ENCODE data around the gene UBP1. TPM values are rescaled to one million over a fixed set of nuclear protein-coding genes. Genes with fewer than 3 reads are reported as not detected.
"Not testable (repeated sequence)": the region's sequence is repeated elsewhere in the genome, so short reads cannot be mapped to it uniquely, and the experiment has no call there.

UBP1 gene
- total RNA-seq, 2 experiments from 2014 or later, result 42.8 to 44.0 TPM

DNA sequence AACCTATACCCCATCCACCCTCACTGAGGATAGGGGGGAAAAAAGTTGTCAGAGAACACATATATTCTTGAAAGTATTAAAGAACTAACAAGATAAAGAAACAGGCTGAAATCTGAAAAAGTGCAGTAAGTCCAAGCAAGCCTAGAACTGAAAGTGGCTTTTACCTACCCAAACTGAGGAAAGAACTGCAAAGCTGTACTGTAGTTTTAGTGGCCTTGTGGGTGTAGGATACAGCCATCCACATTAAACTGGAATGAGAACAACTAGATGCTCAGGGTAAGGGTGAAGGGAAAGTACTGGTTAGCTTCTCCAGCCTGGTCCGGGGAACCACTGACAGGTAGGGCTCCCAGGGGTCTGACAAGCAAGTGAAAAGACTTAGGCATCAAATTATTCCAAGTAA, 10.1 kb downstream of the UBP1 start:
- Mint-ChIP-seq H3K9me3 (no peaks in the 10 kb centered on the region), H3K36me3 (ENCODE audit: low read depth) (peaks cover 2% of the 10 kb centered on the region), H3K27me3 (ENCODE audit: low read depth) (no peaks in the 10 kb centered on the region), H3K4me3 (no peak overlapping the region), H3K4me1 (ENCODE audit: low read depth) (peaks cover 77% of the 10 kb centered on the region), H3K27ac (peak overlapping the region; percentile 46)
- intact Hi-C loops (cut with micrococcal nuclease), result no loop called here
- CTCF ChIA-PET, result interaction anchor here (1.2 to 2.3 kb wide), 2 partner anchors 15 to 57 kb away, joined by 3 to 9 read pairs; no protein-coding TSS in a partner anchor
- no peak for DNase-seq

- DNase-seq; H3K4me3 Mint-ChIP-seq; H3K36me3 Mint-ChIP-seq (ENCODE audit: low read depth); H3K27me3 Mint-ChIP-seq (ENCODE audit: low read depth); H3K9me3 Mint-ChIP-seq: not testable (repeated sequence)
- H3K27ac Mint-ChIP-seq, result peak overlapping the region; percentile 46
- CTCF ChIA-PET, result interaction anchor here (0.6 to 2.3 kb wide), 3 partner anchors 15 to 417 kb away, joined by 3 to 9 read pairs (median 4); no protein-coding TSS in a partner anchor
- intact Hi-C loops (cut with micrococcal nuclease), result loop anchor here (1.0 kb wide), 1 partner anchor 9 kb away; no protein-coding TSS in a partner anchor
- H3K4me1 Mint-ChIP-seq (ENCODE audit: low read depth), result peaks cover 76% of the 10 kb centered on the region
Measured at GRCh38 chr3:33429306-33429705, 10.9 kb downstream of the UBP1 start.

DNA sequence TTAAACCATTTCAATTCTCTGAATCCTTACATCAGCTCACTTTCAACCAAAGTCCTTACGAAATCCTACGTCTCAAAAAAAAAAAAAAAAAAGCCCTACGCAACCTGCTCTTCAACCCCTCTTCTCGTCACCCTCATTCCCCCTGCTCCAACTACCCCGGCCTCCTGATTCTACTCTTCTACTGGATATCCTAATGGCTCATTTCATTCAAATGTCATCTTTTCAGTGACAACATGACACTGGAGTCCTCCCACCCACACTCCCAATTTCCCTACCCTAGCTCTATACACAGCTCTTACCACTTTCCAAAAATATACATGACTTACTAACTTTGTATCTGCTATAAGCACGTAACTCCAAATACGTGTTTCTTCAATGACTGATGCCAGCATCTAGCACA, 11.5 kb downstream of the UBP1 start:
- H3K4me3 Mint-ChIP-seq, result no peak overlapping the region
- CTCF ChIA-PET, result interaction anchor here (0.6 to 2.3 kb wide), 3 partner anchors 56 to 931 kb away, joined by 4 to 9 read pairs (median 5); no protein-coding TSS in a partner anchor
- H3K4me1 Mint-ChIP-seq (ENCODE audit: low read depth), result peaks cover 72% of the 10 kb centered on the region
- no peak for DNase-seq
- peak overlapping the region; percentile 46 for H3K27ac Mint-ChIP-seq
- intact Hi-C loops (cut with micrococcal nuclease), result loop anchor here (1.0 kb wide), 1 partner anchor 10 kb away; no protein-coding TSS in a partner anchor
- no peaks in the 10 kb centered on the region for H3K27me3 Mint-ChIP-seq (ENCODE audit: low read depth)
- H3K36me3 Mint-ChIP-seq (ENCODE audit: low read depth), result peaks cover 10% of the 10 kb centered on the region
- H3K9me3 Mint-ChIP-seq, result no peaks in the 10 kb centered on the region

GRCh38 chr3:33426630-33427317, 13.4 kb downstream of the UBP1 start:
- Mint-ChIP-seq H3K4me1 (ENCODE audit: low read depth) (peaks cover 54% of the 10 kb centered on the region), H3K27ac (no peak overlapping the region), H3K4me3 (no peak overlapping the region), H3K36me3 (ENCODE audit: low read depth) (peaks cover 22% of the 10 kb centered on the region), H3K9me3 (no peaks in the 10 kb centered on the region), H3K27me3 (ENCODE audit: low read depth) (no peaks in the 10 kb centered on the region)
- intact Hi-C loops (cut with micrococcal nuclease), result no loop called here
- no peak for DNase-seq
- CTCF ChIA-PET, result no interaction called here

- Mint-ChIP-seq H3K27me3 (ENCODE audit: low read depth) (no peaks in the 10 kb centered on the region), H3K36me3 (ENCODE audit: low read depth) (peaks cover 29% of the 10 kb centered on the region), H3K4me3 (no peak overlapping the region), H3K9me3 (no peaks in the 10 kb centered on the region), H3K4me1 (ENCODE audit: low read depth) (peaks cover 47% of the 10 kb centered on the region), H3K27ac (no peak overlapping the region)
- intact Hi-C loops (cut with micrococcal nuclease), result no loop called here
- CTCF ChIA-PET, result no interaction called here
- no peak for DNase-seq
Measured at GRCh38 chr3:33426068-33426467, 14.1 kb downstream of the UBP1 start.

GRCh38 chr3:33425453-33425852, 14.8 kb downstream of the UBP1 start:
- peaks cover 41% of the 10 kb centered on the region for H3K4me1 Mint-ChIP-seq (ENCODE audit: low read depth)
- H3K4me3 Mint-ChIP-seq, result no peak overlapping the region
- H3K27ac Mint-ChIP-seq, result no peak overlapping the region
- no peaks in the 10 kb centered on the region for H3K9me3 Mint-ChIP-seq
- no peak for DNase-seq
- H3K36me3 Mint-ChIP-seq (ENCODE audit: low read depth), result peaks cover 33% of the 10 kb centered on the region
- intact Hi-C loops (cut with micrococcal nuclease), result no loop called here
- no peaks in the 10 kb centered on the region for H3K27me3 Mint-ChIP-seq (ENCODE audit: low read depth)
- CTCF ChIA-PET, result no interaction called here

GRCh38 chr3:33424606-33425452, 15.4 kb downstream of the UBP1 start:
- peaks cover 35% of the 10 kb centered on the region for H3K36me3 Mint-ChIP-seq (ENCODE audit: low read depth)
- no peak overlapping the region for H3K27ac Mint-ChIP-seq
- intact Hi-C loops (cut with micrococcal nuclease), result no loop called here
- H3K4me1 Mint-ChIP-seq (ENCODE audit: low read depth), result peaks cover 37% of the 10 kb centered on the region
- CTCF ChIA-PET, result no interaction called here
- no peak for DNase-seq
- H3K4me3 Mint-ChIP-seq, result no peak overlapping the region
- no peaks in the 10 kb centered on the region for H3K27me3 Mint-ChIP-seq (ENCODE audit: low read depth)
- no peaks in the 10 kb centered on the region for H3K9me3 Mint-ChIP-seq

GRCh38 chr3:33420966-33421365, 19.2 kb downstream of the UBP1 start:
- Mint-ChIP-seq H3K27me3 (ENCODE audit: low read depth) (no peaks in the 10 kb centered on the region), H3K4me1 (ENCODE audit: low read depth) (peaks cover 18% of the 10 kb centered on the region), H3K27ac (no peak overlapping the region), H3K36me3 (ENCODE audit: low read depth) (peaks cover 48% of the 10 kb centered on the region), H3K4me3 (no peak overlapping the region), H3K9me3 (no peaks in the 10 kb centered on the region)
- CTCF ChIA-PET, result interaction anchor here (0.7 kb wide), 1 partner anchor 19 kb away, joined by 3 read pairs; no protein-coding TSS in a partner anchor
- DNase-seq, result no peak
- intact Hi-C loops (cut with micrococcal nuclease), result no loop called here

DNA sequence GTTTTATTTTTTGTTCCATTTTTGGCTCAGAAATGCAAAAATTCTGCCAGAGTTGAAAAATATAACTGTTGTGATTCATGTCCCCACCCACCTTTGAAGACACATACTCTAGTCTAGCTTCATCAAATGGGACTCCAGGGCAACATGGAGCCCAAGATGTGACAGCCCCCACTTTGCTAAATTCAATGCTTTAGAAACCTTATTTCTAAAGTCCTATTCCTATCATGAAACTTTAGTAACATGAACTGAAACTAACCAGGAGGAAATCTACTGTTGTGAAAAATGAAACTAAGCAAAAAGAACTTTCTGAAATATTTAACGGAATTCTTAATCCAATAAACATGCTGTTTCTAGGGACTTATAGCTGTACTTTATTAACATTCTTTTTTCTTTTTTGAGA, 20.3 kb downstream of the UBP1 start:
- no peak overlapping the region for H3K27ac Mint-ChIP-seq
- H3K36me3 Mint-ChIP-seq (ENCODE audit: low read depth), result peaks cover 45% of the 10 kb centered on the region
- no peaks in the 10 kb centered on the region for H3K9me3 Mint-ChIP-seq
- peaks cover 17% of the 10 kb centered on the region for H3K4me1 Mint-ChIP-seq (ENCODE audit: low read depth)
- no peak for DNase-seq
- H3K27me3 Mint-ChIP-seq (ENCODE audit: low read depth), result no peaks in the 10 kb centered on the region
- intact Hi-C loops (cut with micrococcal nuclease), result no loop called here
- CTCF ChIA-PET, result interaction anchor here (0.7 kb wide), 1 partner anchor 14 kb away, joined by 4 read pairs; no protein-coding TSS in a partner anchor
- H3K4me3 Mint-ChIP-seq, result no peak overlapping the region

GRCh38 chr3:33417066-33417673, 23.0 kb downstream of the UBP1 start:
- H3K9me3 Mint-ChIP-seq, result no peaks in the 10 kb centered on the region
- H3K4me1 Mint-ChIP-seq (ENCODE audit: low read depth), result peaks cover 17% of the 10 kb centered on the region
- intact Hi-C loops (cut with micrococcal nuclease), result loop anchor here (1.0 kb wide), 1 partner anchor 23 kb away; the partner anchor contains the start of gene UBP1
- peak; percentile 61 for DNase-seq
- H3K36me3 Mint-ChIP-seq (ENCODE audit: low read depth), result peaks cover 36% of the 10 kb centered on the region
- no peaks in the 10 kb centered on the region for H3K27me3 Mint-ChIP-seq (ENCODE audit: low read depth)
- no peak overlapping the region for H3K4me3 Mint-ChIP-seq
- peak overlapping the region; percentile 70 for H3K27ac Mint-ChIP-seq
- CTCF ChIA-PET, result no interaction called here

DNA sequence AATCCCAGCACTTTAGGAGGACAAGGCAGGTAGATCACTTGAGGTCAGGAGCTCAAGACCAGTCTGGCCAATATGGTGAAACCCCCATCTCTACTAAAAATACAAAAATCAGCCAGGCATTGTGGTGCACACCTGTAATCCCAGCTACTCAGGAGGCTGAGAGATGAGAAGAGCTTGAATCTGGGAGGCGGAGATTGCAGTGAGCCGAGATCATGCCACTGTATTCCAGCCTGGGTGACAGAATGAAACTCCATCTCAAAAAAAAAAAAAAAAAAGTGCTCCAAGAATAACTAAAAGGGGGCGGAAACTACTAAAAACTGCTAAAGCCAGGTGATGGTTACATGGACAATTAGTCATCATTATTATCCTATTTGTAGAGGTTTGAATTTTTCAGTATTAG, 29.4 kb downstream of the UBP1 start:
- H3K9me3 Mint-ChIP-seq; DNase-seq; H3K27me3 Mint-ChIP-seq (ENCODE audit: low read depth); H3K27ac Mint-ChIP-seq; H3K4me3 Mint-ChIP-seq; H3K4me1 Mint-ChIP-seq (ENCODE audit: low read depth); CTCF ChIA-PET; intact Hi-C loops (cut with micrococcal nuclease): not testable (repeated sequence)
- peaks cover 35% of the 10 kb centered on the region for H3K36me3 Mint-ChIP-seq (ENCODE audit: low read depth)

DNA sequence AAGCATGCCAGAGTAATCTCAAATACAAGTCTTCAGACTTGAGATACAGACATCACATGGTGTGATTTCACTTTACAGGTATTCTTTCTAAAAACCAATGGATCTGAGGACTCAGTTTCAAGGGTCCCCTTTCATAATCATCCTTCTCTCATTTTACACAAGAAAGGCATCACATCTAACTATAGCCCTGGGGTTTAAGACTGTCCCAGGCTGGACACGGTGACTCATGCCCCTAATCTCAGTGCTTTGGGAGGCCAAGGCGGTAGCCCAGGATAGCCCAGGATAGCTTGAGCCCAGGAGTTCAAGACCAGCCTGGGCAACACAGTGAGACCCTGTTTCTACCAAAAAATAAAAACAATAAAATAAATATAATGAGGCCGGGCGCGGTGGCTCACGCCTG, 36.4 kb downstream of the UBP1 start:
- Mint-ChIP-seq H3K4me3 (no peak overlapping the region), H3K9me3 (no peaks in the 10 kb centered on the region), H3K4me1 (ENCODE audit: low read depth) (no peaks in the 10 kb centered on the region), H3K36me3 (ENCODE audit: low read depth) (peaks cover 35% of the 10 kb centered on the region), H3K27ac (no peak overlapping the region), H3K27me3 (ENCODE audit: low read depth) (no peaks in the 10 kb centered on the region)
- CTCF ChIA-PET, result interaction anchor here (0.6 kb wide), 1 partner anchor 103 kb away, joined by 3 read pairs; no protein-coding TSS in a partner anchor
- intact Hi-C loops (cut with micrococcal nuclease), result no loop called here
- no peak for DNase-seq

Measured in activated naive CD4-positive, alpha-beta T cell treated with anti-CD3 and anti-CD28 coated beads for 36 hours (primary cell).